Activated naive CD8-positive, alpha-beta T cell treated with anti-CD3 and anti-CD28 coated beads, Interleukin-2, amount 50 U/mL, for 16 hours (primary cell): ENCODE measurements around the gene ACIN1.

Source experiments
- DNase-seq: peaks from one replicate; pipeline ENCODE4 v3.0.0-alpha.2; 2020; ENCODE audit warnings: low read depth, low spot score

ACIN1 gene

GRCh38 chr14:23094666-23095195, at the start of gene ACIN1:
Gene ACIN1, minus strand, starts transcription at chr14:23095136. Its CDS starts 24 bp downstream, at chr14:23095112.
- no peak for DNase-seq

- no peak for DNase-seq
Observed at GRCh38 chr14:23143911-23144310, 49.0 kb upstream of the ACIN1 start.

GRCh38 chr14:23142826-23143225, 47.9 kb upstream of the ACIN1 start:
- DNase-seq: no peak

- no peak for DNase-seq
Observed at GRCh38 chr14:23141706-23142444, 46.9 kb upstream of the ACIN1 start.

GRCh38 chr14:23140371-23140770, 45.4 kb upstream of the ACIN1 start:
- DNase-seq: no peak

- DNase-seq: no peak
Observed at GRCh38 chr14:23139874-23140273, 44.9 kb upstream of the ACIN1 start.

- DNase-seq: no peak
Observed at GRCh38 chr14:23137813-23138535, 43.0 kb upstream of the ACIN1 start.

GRCh38 chr14:23137192-23137812, 42.4 kb upstream of the ACIN1 start:
- DNase-seq: no peak

- DNase-seq: no peak
Observed at GRCh38 chr14:23136566-23137133, 41.7 kb upstream of the ACIN1 start.

- no peak for DNase-seq
Observed at GRCh38 chr14:23132970-23133369, 38.0 kb upstream of the ACIN1 start.

- DNase-seq: no peak
Observed at GRCh38 chr14:23131482-23131881, 36.5 kb upstream of the ACIN1 start.

- DNase-seq: no peak
Observed at GRCh38 chr14:23130871-23131270, 35.9 kb upstream of the ACIN1 start.

- DNase-seq: no peak
Observed at GRCh38 chr14:23129759-23130316, 34.9 kb upstream of the ACIN1 start.

GRCh38 chr14:23128969-23129758, 34.2 kb upstream of the ACIN1 start:
- no peak for DNase-seq

GRCh38 chr14:23127861-23128260, 32.9 kb upstream of the ACIN1 start:
- no peak for DNase-seq

GRCh38 chr14:23126548-23127278, 31.8 kb upstream of the ACIN1 start:
- DNase-seq: no peak

- no peak for DNase-seq
Observed at GRCh38 chr14:23125933-23126524, 31.1 kb upstream of the ACIN1 start.

GRCh38 chr14:23125011-23125410, 30.1 kb upstream of the ACIN1 start:
- no peak for DNase-seq

GRCh38 chr14:23124337-23124954, 29.5 kb upstream of the ACIN1 start:
- no peak for DNase-seq
